SK-N-SH treated with all-trans-retinoic acid at 6 μM for 48 hours (cell line): ENCODE data around the gene SCARF2.

Experiments used
- PATZ1 ChIP-seq: fragments of 250-450 bp; sonication (Bioruptor Pico); IDR thresholded peaks from 2 replicates; pipeline ENCODE4 v1.8.0; 2020; ENCODE audit warnings: mild to moderate bottlenecking, moderate library complexity, borderline replicate concordance
- TOX ChIP-seq: fragments of 250-450 bp; sonication (Bioruptor Pico); IDR thresholded peaks from 2 replicates; pipeline ENCODE4 v1.8.0; 2021; ENCODE audit warnings: mild to moderate bottlenecking, moderate library complexity, borderline replicate concordance

- TF ChIP-seq PATZ1 (CRISPR knock-in tag) (no peak), TOX (CRISPR knock-in tag) (no peak)
These were observed 22.2 kb upstream of the SCARF2 start for GRCh38 chr22:20459862-20460261.
